Panc1 (cell line): ENCODE results near the gene SPCS2. TPM values are rescaled to one million over a fixed set of nuclear protein-coding genes. Genes with fewer than 3 reads are reported as not detected.

ENCODE experiments used
- ATAC-seq: fragments of 200-7000 bp; cut with Tn5 transposase; 2 replicates; pipeline ENCODE4 v1.9.1; 2020; ENCODE audit warnings: mild to moderate bottlenecking, moderate library complexity
- BruUV-seq: library from RNA; stranded (reverse); fragments of 400-500 nt; replicated peaks from 2 replicates; lab custom pipeline; 2021; lab: Mats Ljungman, UMichigan
- CTCF ChIA-PET: fragments of 300-600 bp; sonication (Branson Sonifier 250); formaldehyde crosslinking; loops from one replicate; lab custom pipeline; 2022; ENCODE audit warnings: antibody characterized with exemption; lab: Charles Lee
- POLR2A ChIA-PET: fragments of 300-600 bp; sonication (Branson Sonifier 250); formaldehyde crosslinking; loops from one replicate; lab custom pipeline; 2022; ENCODE audit warnings: antibody characterized with exemption; lab: Charles Lee
- DNase-seq: peaks from one replicate; pipeline ENCODE4 v3.0.0-alpha.2; 2010; ENCODE audit warnings: low read depth, low spot score
- H3K27ac ChIP-seq: 2 replicates; pipeline ENCODE4 v1.5.1; 2011; ENCODE audit warnings: mild to moderate bottlenecking, low read length, inconsistent platforms
- H3K27me3 ChIP-seq: fragments of 200-500 bp; sonication (Bioruptor generic); 2 replicates; pipeline ENCODE4 v1.6.0; 2014; ENCODE audit warnings: low read length, inconsistent platforms; ENCODE audit not compliant: control insufficient read depth, insufficient read depth
- H3K36me3 ChIP-seq: fragments of 200-500 bp; sonication (Bioruptor generic); 2 replicates; pipeline ENCODE4 v1.5.1; 2014; ENCODE audit warnings: inconsistent platforms, mild to moderate bottlenecking, low read length, moderate library complexity; ENCODE audit not compliant: control insufficient read depth, insufficient read depth
- H3K4me1 ChIP-seq: 2 replicates; pipeline ENCODE4 v1.5.1; 2011; ENCODE audit warnings: inconsistent platforms, mild to moderate bottlenecking, low read length, moderate library complexity; ENCODE audit not compliant: control insufficient read depth, insufficient read depth
- H3K4me3 ChIP-seq, 2 experiments: 2 replicates each; pipeline ENCODE4 v1.5.1; 2011 to 2012; ENCODE audit warnings: low read depth in 2 of 2, low read length in 2 of 2, mild to moderate bottlenecking in 2 of 2, inconsistent platforms in 1 of 2, moderate library complexity in 1 of 2
- H3K9me3 ChIP-seq: fragments of 200-500 bp; sonication (Bioruptor generic); 2 replicates; pipeline ENCODE4 v1.5.1; 2014; ENCODE audit warnings: low read depth, mild to moderate bottlenecking, inconsistent platforms, low read length, moderate library complexity; ENCODE audit not compliant: control insufficient read depth, insufficient read depth
- POLR2AphosphoS5 ChIP-seq: IDR thresholded peaks from 2 replicates; pipeline ENCODE4 v1.6.1; 2012; ENCODE audit warnings: mild to moderate bottlenecking, low read depth, low read length, moderate library complexity
- SIN3A ChIP-seq: IDR thresholded peaks from 2 replicates; pipeline ENCODE4 v1.6.1; 2012; ENCODE audit warnings: low read depth, mild to moderate bottlenecking, low read length, moderate library complexity, borderline replicate concordance; ENCODE audit not compliant: insufficient read depth
- TCF7L2 ChIP-seq: IDR thresholded peaks from 2 replicates; pipeline ENCODE4 v1.6.1; 2011; ENCODE audit warnings: mild to moderate bottlenecking, low read depth, low read length, inconsistent platforms
- in situ Hi-C: cut with HindIII; loops from 2 replicates; pipeline ENCODE4 v1.10.0; 2016; ENCODE audit warnings: low sequenced_read_pairs, low pct_unique_long_range_greater_than_20kb
- intact Hi-C: fragments of 100-400 bp; cut with micrococcal nuclease; formaldehyde crosslinking; loops from one replicate; pipeline ENCODE4 v1.10.0; 2022; ENCODE audit not compliant: unreplicated experiment
- total RNA-seq: library from RNA; stranded (reverse); gene quantifications from one replicate; pipeline ENCODE4 v1.2.1, GENCODE V29; 2021; ENCODE audit not compliant: unreplicated experiment
- TF ChIP-seq, protein P1 (sequence below), 2 experiments: IDR thresholded peaks; 2 replicates each; pipeline ENCODE4 v1.6.1; 2011 to 2012; ENCODE audit warnings: low read depth in 2 of 2, control low read depth in 1 of 2, low read length in 1 of 2, mild to moderate bottlenecking in 1 of 2, moderate library complexity in 1 of 2; ENCODE audit not compliant: insufficient read depth in 1 of 2
- TF ChIP-seq, protein P2 (sequence below): fragments of 450-650 bp; IDR thresholded peaks from 2 replicates; pipeline ENCODE4 v1.5.1; 2017; ENCODE audit warnings: mild to moderate bottlenecking

Gene SPCS2
- total RNA-seq, 1 experiment from 2014 or later, result 242 TPM

DNA sequence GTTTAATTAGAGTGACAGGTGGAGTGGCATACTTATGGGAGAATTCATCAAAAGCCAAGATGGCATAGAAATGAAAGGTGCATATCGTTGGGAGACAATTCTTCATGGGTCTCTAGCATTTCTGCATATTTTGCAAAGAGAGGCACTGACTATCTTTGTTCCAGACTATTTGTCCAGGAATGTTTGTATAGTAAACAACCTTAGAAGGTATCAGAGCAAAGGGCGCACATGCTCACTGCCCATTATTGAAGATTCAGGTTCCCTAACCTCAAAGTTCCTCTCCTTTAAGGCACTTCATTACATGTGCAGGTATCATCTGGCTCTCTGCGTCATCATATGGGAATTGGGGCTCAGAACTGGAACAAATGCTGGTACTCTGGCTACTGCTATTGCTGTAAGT lies 35.0 kb downstream of the SPCS2 start:
- H3K27me3 ChIP-seq, result no peaks in the 10 kb centered on the region
- ChIA-PET CTCF (no interaction called here), POLR2A (no interaction called here)
- peaks cover 5% of the 10 kb centered on the region for H3K4me1 ChIP-seq
- H3K27ac ChIP-seq, result no peak overlapping the region
- DNase-seq (no peak), ATAC-seq (no peak)
- no peak overlapping the region for H3K4me3 ChIP-seq
- intact Hi-C loops, result no loop called here
- no peaks in the 10 kb centered on the region for H3K36me3 ChIP-seq
- BruUV-seq, result no TSS peak
- H3K9me3 ChIP-seq, result no peaks in the 10 kb centered on the region
- no peak for TF ChIP-seq SIN3A
- TF ChIP-seq TCF7L2, result no peak
- TF ChIP-seq, protein P1, sequence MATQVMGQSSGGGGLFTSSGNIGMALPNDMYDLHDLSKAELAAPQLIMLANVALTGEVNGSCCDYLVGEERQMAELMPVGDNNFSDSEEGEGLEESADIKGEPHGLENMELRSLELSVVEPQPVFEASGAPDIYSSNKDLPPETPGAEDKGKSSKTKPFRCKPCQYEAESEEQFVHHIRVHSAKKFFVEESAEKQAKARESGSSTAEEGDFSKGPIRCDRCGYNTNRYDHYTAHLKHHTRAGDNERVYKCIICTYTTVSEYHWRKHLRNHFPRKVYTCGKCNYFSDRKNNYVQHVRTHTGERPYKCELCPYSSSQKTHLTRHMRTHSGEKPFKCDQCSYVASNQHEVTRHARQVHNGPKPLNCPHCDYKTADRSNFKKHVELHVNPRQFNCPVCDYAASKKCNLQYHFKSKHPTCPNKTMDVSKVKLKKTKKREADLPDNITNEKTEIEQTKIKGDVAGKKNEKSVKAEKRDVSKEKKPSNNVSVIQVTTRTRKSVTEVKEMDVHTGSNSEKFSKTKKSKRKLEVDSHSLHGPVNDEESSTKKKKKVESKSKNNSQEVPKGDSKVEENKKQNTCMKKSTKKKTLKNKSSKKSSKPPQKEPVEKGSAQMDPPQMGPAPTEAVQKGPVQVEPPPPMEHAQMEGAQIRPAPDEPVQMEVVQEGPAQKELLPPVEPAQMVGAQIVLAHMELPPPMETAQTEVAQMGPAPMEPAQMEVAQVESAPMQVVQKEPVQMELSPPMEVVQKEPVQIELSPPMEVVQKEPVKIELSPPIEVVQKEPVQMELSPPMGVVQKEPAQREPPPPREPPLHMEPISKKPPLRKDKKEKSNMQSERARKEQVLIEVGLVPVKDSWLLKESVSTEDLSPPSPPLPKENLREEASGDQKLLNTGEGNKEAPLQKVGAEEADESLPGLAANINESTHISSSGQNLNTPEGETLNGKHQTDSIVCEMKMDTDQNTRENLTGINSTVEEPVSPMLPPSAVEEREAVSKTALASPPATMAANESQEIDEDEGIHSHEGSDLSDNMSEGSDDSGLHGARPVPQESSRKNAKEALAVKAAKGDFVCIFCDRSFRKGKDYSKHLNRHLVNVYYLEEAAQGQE (IDR thresholded peaks at IDR 0.05; ENCODE audit: insufficient read depth in 1 of 2, low read depth in 2 of 2, low read length in 1 of 2), result no peak
- TF ChIP-seq, protein P2, sequence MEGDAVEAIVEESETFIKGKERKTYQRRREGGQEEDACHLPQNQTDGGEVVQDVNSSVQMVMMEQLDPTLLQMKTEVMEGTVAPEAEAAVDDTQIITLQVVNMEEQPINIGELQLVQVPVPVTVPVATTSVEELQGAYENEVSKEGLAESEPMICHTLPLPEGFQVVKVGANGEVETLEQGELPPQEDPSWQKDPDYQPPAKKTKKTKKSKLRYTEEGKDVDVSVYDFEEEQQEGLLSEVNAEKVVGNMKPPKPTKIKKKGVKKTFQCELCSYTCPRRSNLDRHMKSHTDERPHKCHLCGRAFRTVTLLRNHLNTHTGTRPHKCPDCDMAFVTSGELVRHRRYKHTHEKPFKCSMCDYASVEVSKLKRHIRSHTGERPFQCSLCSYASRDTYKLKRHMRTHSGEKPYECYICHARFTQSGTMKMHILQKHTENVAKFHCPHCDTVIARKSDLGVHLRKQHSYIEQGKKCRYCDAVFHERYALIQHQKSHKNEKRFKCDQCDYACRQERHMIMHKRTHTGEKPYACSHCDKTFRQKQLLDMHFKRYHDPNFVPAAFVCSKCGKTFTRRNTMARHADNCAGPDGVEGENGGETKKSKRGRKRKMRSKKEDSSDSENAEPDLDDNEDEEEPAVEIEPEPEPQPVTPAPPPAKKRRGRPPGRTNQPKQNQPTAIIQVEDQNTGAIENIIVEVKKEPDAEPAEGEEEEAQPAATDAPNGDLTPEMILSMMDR, result no peak
- TF ChIP-seq POLR2AphosphoS5, result no peak
- in situ Hi-C loops, result no loop called here

DNA sequence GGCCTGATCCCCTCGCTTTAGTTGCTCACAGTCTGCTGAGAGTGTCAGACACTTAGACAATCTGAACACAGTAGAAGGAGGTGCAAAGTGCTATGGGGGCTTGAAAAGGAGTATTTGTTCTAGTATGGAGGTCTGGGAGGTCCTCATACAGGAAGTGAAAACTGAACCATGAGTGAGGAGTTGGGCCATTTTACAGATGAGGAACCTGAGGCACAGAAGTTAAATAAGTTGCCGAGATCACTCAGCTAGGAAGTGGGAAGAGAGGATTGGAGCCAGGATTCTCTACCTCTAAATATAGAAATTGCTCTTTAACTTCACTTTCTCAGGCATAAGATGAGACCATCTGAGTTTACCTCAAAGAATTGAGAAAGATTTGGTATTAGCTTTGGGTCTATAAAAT lies 35.7 kb downstream of the SPCS2 start:
- Histone ChIP-seq H3K27me3 (no peaks in the 10 kb centered on the region), H3K4me3 (no peak overlapping the region), H3K4me1 (peaks cover 9% of the 10 kb centered on the region), H3K9me3 (no peaks in the 10 kb centered on the region), H3K27ac (no peak overlapping the region), H3K36me3 (no peaks in the 10 kb centered on the region)
- ChIA-PET CTCF (no interaction called here), POLR2A (no interaction called here)
- no TSS peak for BruUV-seq
- DNase-seq (no peak), ATAC-seq (no peak)
- TF ChIP-seq, protein P1 (IDR thresholded peaks at IDR 0.05; ENCODE audit: insufficient read depth in 1 of 2, low read depth in 2 of 2, low read length in 1 of 2), result no peak
- TF ChIP-seq, protein P2, result no peak
- TF ChIP-seq POLR2AphosphoS5, result no peak
- TF ChIP-seq TCF7L2, result no peak
- TF ChIP-seq SIN3A, result no peak
- in situ Hi-C loops, result no loop called here
- intact Hi-C loops, result no loop called here
